AG10803 (cell line): ENCODE data around the gene CIBAR2.
A peak's percentile ranks its signal among the peaks of the same experiment; 100 is the strongest.

ENCODE experiments used
- DNase-seq: peaks from one replicate; pipeline ENCODE4 v3.0.0; 2010; ENCODE audit warnings: low read depth
- H3K4me3 ChIP-seq: 2 replicates; pipeline ENCODE4 v1.5.1; 2011; ENCODE audit warnings: mild to moderate bottlenecking, low read length, control low read depth
- TF ChIP-seq, protein P1 (sequence below): conservative IDR thresholded peaks from 2 replicates; pipeline ENCODE4 v1.5.1; 2011; ENCODE audit warnings: mild to moderate bottlenecking, low read length, control low read depth, inconsistent platforms

The CIBAR2 gene

GRCh38 chr16:85112364-85112763 lies at the start of gene CIBAR2:
TSS of gene CIBAR2 (minus strand) at chr16:85112472. CDS start at chr16:85112352, 120 bp downstream.
- no peak within 1 kb of the TSS for H3K4me3 ChIP-seq
- TF ChIP-seq, protein P1, sequence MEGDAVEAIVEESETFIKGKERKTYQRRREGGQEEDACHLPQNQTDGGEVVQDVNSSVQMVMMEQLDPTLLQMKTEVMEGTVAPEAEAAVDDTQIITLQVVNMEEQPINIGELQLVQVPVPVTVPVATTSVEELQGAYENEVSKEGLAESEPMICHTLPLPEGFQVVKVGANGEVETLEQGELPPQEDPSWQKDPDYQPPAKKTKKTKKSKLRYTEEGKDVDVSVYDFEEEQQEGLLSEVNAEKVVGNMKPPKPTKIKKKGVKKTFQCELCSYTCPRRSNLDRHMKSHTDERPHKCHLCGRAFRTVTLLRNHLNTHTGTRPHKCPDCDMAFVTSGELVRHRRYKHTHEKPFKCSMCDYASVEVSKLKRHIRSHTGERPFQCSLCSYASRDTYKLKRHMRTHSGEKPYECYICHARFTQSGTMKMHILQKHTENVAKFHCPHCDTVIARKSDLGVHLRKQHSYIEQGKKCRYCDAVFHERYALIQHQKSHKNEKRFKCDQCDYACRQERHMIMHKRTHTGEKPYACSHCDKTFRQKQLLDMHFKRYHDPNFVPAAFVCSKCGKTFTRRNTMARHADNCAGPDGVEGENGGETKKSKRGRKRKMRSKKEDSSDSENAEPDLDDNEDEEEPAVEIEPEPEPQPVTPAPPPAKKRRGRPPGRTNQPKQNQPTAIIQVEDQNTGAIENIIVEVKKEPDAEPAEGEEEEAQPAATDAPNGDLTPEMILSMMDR: no peak
- DNase-seq: no peak

DNA sequence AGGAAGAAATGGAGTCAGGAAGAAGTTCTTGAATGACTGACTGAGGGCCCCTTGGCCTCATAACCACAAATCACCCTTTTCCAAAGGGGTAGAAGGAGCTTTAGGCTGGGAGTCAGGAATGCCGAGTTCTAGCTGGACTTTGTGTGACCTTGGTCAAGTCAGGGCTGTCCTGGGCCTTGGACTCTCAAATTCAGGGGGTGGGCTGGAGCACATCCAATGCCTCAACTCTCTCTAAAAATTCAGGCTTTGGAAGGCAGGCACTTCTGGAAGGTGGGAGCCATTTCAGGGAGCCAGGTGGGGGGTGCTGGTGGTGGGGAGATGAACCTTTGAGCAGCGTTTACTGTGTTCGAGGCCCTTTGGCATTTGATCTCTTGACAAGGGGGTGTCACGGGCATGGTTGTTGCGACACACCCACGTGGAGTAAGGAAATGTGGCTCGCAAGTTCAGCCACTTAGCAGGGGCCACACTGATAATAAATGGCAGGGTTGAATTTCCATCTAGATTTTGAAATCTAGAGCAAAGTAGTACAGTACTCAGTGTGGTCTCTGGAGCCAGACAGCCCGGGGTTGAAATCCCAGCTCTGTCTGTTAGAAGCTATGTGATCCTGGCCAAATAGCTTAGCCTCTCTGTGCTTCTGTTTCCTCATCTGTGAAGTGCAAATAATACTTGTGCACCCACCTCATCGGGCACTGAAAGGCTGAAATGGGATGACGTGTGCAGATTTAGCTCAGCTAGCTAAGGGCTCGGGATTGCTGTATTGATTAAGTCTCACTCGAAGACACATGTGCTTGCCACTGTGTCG lies 47.1 kb upstream of the CIBAR2 start:
- no peak for DNase-seq
- no peak overlapping the region for H3K4me3 ChIP-seq
- TF ChIP-seq, protein P1: no peak

- TF ChIP-seq, protein P1: no peak
- no peak for DNase-seq
Observed at GRCh38 chr16:85158743-85159178, 46.5 kb upstream of the CIBAR2 start.

GRCh38 chr16:85157813-85158742 lies 45.8 kb upstream of the CIBAR2 start:
- H3K4me3 ChIP-seq: peak overlapping the region; percentile 9; the same call in 1 of the 2 replicates
- TF ChIP-seq, protein P1: no peak
- peak; percentile 35 for DNase-seq

More at GRCh38 chr16:85158743-85159178, 46.5 kb upstream of the CIBAR2 start:
- H3K4me3 ChIP-seq: no peak overlapping the region

GRCh38 chr16:85157372-85157771 lies 45.1 kb upstream of the CIBAR2 start:
- no peak for DNase-seq
- TF ChIP-seq, protein P1: no peak
- H3K4me3 ChIP-seq: no peak overlapping the region; the same call in 1 of the 2 replicates

DNA sequence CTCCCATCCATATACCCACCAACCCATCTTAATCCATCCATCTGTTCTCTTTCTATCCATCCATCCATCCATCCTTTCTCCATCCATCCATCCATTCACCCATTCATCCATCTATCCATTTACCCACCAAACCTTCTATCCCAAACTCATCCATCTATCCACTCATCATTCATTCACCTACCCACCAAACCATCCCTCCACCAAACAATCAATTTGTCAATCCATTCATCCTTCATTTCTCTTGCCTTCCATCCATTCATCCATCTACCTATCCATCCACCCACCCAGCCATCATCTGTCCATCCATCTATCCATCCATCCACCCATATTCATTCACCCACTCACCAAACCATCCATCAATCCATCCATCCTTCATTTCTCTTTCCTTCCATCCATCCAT lies 44.6 kb upstream of the CIBAR2 start:
- H3K4me3 ChIP-seq: no peak overlapping the region
- TF ChIP-seq, protein P1: no peak

More for the DNA sequence above, 44.6 kb upstream of the CIBAR2 start:
- DNase-seq: no peak
